Uterus (tissue), 2 donors: ENCODE measurements around the gene MALL.

Experiments
- CTCF ChIP-seq, 4 experiments: fragments of 200-600 bp in 2 of 4; fragments of 450-650 bp in 2 of 4; sonication (generic) in 2 of 4; IDR thresholded peaks; one replicate each; pipeline ENCODE4 v1.5.1; 2016 to 2019; ENCODE audit warnings: antibody characterized with exemption in 4 of 4, mild to moderate bottlenecking in 2 of 4, moderate library complexity in 1 of 4
- POLR2A ChIP-seq, 2 donors: fragments of 450-650 bp; IDR thresholded peaks; one replicate each; pipeline ENCODE4 v1.6.1; 2016; ENCODE audit warnings: antibody characterized with exemption in 2 of 2, mild to moderate bottlenecking in 1 of 2, moderate library complexity in 1 of 2

- no peak for TF ChIP-seq POLR2A (IDR thresholded peaks at IDR 0.05)
- TF ChIP-seq CTCF (IDR thresholded peaks at IDR 0.05), result no peak
Observed at GRCh38 chr2:110143982-110144381, 28.4 kb upstream of the MALL start.
